OCI-LY1 (cell line): ENCODE data around the gene RRAS2.

ENCODE experiments used
- EZH2 ChIP-seq: fragments of 200-600 bp; sonication (generic), shearing (Covaris generic); IDR thresholded peaks from 2 replicates; pipeline ENCODE4 v1.8.0; 2017; ENCODE audit warnings: borderline replicate concordance, mixed run types, mild to moderate bottlenecking, antibody characterized with exemption, low read length, moderate library complexity, mixed read lengths
- TF ChIP-seq, protein P1 (sequence below): fragments of 200-600 bp; sonication (generic), shearing (Covaris generic); IDR thresholded peaks from 2 replicates; pipeline ENCODE4 v1.5.1; 2017; ENCODE audit warnings: mild to moderate bottlenecking, antibody characterized with exemption, low read length, moderate library complexity, mixed read lengths

- no peak for TF ChIP-seq EZH2
- TF ChIP-seq, protein P1, sequence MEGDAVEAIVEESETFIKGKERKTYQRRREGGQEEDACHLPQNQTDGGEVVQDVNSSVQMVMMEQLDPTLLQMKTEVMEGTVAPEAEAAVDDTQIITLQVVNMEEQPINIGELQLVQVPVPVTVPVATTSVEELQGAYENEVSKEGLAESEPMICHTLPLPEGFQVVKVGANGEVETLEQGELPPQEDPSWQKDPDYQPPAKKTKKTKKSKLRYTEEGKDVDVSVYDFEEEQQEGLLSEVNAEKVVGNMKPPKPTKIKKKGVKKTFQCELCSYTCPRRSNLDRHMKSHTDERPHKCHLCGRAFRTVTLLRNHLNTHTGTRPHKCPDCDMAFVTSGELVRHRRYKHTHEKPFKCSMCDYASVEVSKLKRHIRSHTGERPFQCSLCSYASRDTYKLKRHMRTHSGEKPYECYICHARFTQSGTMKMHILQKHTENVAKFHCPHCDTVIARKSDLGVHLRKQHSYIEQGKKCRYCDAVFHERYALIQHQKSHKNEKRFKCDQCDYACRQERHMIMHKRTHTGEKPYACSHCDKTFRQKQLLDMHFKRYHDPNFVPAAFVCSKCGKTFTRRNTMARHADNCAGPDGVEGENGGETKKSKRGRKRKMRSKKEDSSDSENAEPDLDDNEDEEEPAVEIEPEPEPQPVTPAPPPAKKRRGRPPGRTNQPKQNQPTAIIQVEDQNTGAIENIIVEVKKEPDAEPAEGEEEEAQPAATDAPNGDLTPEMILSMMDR, result no peak
Observed at GRCh38 chr11:14259878-14260277, 99.1 kb downstream of the RRAS2 start.
